Testis (tissue), 2 donors: ENCODE data around the gene FAM131B.

Experiments
- CTCF ChIP-seq, 3 experiments: fragments of 450-650 bp in 2 of 3; fragments of 200-600 bp in 1 of 3; sonication (generic) in 1 of 3; IDR thresholded peaks; one replicate each; pipeline ENCODE4 v1.5.1; 2016 to 2019; ENCODE audit warnings: antibody characterized with exemption in 3 of 3, mild to moderate bottlenecking in 2 of 3, moderate library complexity in 1 of 3
- POLR2A ChIP-seq: fragments of 450-650 bp; IDR thresholded peaks from one replicate; pipeline ENCODE4 v1.6.1; 2017; ENCODE audit warnings: antibody characterized with exemption, mild to moderate bottlenecking, moderate library complexity

GRCh38 chr7:143321242-143321641, 41.3 kb downstream of the FAM131B start:
- no peak for TF ChIP-seq CTCF (IDR thresholded peaks at IDR 0.05)
- TF ChIP-seq POLR2A = no peak
